ENCODE measurements around the gene UTP18.
"Not testable (repeated sequence)": the region's sequence is repeated elsewhere in the genome, so short reads cannot be mapped to it uniquely, and the experiment has no call there.

Gene UTP18

DNA sequence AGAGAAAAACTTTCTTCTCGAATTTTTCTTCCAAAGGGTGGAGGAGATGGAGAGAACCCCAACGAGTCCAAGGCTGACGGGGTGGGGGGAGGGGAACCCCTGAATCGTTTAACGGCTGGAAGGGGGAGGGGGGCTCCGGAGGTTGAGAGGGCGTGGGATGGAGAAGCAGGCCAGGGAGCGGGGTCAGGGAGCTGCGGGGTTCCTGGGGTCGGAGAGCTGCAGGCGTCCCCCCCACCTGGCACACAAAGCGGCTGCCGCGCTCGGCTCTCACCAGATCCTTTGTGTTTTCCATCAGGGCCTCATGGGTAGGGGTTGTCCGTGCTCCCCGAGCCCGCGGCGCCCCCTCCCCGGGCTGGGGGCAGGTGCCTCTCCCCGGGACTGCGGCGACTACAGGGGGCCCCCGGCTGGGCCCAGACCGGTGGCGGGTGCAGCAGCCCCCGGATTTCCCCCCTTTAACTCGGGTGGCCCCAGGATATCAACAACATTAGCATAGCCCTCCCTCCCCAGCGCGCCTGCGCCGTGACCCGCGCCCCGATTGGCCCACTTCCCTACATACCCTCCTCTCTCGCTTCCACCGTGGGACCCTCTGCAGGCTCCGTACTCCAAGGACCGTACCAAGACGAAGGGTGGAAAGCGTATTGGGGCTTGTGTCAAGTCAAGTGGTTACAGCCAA, 646 bp upstream of the UTP18 start, which contains the start of gene MBTD1:
Gene MBTD1 (minus strand): TSS at position 486 of the 673 bp plus-strand sequence. CDS start 34,888 bp downstream, outside the sequence.
- DNase-seq = peak; percentile 98

DNA sequence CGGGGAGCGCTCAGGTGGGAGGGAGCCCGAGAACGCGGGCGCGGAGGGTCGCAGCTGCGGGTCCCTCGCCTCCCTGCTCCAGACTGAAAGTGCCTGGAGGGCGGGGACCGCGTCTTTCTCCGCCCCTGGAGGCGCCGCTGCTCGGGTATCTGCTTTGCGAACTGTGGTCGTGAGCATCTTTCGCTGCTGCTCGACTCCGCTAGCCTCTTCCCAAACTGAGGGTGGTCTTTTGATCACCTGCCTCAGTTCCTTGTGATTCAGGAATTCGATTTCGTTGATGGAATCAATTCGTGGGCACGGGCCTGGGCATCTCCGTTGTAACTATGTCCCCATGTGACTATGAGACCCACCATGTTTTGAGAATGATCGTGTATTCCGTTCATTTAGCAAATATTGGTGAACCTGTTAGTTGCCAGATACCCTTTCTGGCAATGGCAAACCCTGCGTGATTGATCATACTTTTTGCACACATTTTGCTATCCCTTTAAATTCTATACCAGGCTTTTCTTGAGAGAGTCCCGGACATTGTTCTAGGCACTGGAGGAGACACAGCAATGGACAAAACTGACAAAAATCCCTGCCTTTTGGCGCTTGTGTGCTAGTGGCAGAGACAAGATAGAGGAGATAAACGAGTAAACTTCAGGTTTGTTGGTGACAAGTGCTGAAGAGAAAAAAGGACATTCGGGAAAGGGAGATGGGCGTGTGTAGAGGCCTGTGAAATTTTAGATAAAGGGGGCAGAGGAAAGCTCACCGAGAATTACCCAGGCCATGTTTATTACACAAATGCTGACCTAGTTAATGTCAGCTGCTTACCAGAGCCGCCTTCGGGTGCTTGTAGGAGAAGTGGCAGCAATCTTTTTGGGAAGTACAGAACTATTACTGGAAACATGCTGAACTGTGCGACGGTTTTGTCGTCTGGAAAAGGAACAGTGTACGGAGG, 948 bp downstream of the UTP18 start:
- DNase-seq = no peak

DNA sequence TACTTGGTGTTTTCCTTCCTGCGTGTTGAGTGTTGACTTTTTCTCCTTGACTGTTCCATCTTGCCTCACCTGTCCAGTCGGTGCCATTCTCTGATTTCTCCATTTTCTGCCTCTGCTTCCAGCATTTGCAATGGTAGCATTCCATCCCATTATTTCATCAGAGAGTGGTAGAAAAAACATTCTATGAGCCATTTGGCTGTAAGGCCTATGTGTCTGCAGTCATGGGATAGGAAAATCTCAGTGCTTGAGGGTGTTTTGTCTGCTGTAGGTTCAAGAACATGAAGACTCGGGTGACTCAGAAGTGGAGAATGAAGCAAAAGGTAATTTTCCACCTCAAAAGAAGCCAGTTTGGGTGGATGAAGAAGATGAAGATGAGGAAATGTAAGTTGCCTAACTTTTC, 2.7 kb downstream of the UTP18 start:
- no peak for DNase-seq

DNA sequence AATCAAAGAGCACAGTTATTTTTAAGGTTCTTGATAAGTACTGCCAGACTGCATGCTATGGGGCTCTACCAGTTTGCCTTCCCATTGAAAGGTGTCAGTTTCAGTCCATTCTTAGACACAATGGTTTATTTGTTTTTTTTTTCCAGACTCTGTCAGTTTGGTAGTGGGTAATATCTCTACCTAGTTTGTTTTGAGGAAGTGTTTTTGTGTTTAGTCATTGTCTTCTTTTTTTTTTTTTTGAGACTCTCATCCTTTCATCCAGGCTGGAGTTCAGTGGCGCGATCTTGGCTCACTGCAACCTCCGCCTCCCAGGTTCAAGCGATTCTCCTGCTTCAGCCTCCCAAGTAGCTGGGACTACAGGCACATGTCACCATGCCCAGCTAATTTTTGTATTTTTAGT, 4.1 kb downstream of the UTP18 start:
- not testable (repeated sequence) for DNase-seq

DNA sequence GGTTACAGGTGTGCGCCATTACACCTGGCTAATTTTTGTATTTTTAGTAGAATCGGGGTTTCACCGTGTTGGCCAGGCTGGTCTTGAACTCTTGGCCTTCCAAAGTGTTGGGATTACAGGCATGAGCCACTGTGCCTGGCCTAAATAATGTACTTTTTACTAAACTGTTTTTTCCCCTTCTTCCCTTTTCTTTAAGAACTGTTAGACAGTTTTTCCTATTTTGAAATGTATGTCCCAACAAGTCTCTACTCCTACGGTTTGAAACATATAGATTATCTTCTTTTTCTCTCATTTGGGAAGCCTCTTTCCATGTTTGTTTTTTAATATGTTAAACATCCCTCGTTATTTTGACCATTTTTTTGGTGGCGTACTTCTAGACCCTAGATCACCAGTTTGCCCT, 9.6 kb downstream of the UTP18 start:
- no peak for DNase-seq

DNA sequence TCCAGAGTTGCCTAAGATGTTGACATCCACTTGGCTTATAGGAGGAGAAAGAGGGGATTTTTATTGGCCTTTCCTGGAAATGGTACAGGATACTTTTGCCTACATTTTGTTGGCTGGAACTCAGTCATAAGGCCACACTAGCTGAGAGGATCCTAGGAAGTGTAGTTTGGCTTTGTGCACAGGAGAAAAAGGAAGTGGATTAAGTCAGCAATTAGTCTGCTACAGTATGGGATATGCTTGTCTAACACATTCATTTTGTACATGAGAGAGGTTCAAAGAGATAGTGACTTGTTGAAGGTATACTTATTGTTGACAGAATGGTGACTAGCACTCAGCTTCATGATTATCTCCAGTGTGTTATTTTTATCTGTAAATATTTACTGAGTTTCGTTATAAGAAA, 10.3 kb downstream of the UTP18 start:
- no peak for DNase-seq

DNA sequence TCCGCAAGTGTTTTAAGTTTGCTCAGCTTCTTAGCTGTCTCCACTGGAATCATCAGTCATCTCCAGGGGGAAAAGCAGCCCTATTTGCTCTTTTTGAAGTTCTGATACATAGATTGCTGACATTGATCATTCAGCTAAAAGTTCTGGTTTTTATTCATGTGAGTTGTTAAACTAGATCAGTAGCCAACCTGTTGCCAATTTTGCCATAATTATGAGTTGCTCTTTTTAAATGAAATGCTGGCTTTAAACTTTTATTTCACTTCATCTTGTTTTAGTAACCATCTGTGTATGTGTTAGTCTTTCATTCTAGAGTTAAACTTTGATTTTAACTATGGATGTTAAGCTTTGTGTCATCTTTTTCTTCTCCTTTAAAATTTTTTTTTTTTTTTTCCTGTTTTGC, 12.5 kb downstream of the UTP18 start:
- no peak for DNase-seq

DNA sequence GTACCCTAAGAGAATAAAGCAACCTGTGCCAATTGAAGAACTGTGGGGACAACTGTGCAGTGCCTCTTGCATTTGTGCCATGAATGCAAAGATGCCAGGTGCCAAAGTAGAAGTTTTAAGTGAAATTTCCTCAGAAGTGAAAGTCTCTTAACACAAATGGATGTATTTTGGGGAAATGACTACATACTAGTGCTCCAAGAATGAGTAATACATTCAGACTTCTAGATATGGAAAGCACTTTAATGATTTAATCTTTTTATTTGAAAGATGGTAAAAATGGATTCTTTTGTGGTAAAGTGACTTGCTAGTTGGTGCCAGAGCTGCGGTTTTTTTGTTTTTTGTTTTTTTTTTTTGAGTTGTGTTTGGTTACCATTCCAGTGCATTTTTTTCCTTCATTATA, 15.0 kb downstream of the UTP18 start:
- DNase-seq = peak; percentile 84

DNA sequence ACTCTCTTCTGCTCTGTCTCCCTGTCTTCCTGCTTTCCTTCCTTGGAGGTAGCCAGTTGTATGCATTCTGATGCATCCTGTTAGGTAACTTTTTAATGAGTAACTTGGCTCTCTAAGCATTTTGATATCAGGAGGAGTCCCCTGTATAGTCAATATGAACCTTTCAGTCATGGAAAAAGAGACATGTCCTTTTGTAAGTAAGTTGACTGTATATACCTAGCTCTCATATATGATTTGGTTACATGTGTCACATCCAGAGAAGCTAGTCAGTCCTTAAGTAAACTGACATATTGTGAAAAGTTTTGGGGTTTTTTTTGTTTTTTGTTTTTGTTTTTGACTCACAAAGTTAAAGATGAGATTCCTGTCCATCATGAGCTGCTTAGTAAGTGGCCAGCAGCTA, 18.8 kb downstream of the UTP18 start:
- no peak for DNase-seq

DNA sequence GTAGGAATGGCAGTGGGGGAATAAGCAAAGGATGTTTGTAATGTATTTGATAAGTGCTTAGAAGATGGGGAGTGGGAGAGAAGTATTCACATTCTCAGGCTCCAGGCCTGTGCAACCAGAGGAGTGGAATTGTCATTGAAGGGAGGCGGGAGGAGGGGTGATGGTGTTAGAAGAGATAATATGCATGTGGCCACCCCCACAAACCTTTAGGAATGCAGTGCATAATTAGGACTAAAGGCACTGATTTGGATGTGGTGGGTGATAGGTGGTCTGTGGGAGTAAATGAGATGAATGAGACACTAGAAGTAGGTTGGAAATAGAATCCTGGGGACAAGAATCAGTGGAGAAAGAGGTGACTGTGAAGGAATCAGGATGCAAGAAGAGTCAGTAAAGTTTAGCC, 27.1 kb downstream of the UTP18 start:
- no peak for DNase-seq

DNA sequence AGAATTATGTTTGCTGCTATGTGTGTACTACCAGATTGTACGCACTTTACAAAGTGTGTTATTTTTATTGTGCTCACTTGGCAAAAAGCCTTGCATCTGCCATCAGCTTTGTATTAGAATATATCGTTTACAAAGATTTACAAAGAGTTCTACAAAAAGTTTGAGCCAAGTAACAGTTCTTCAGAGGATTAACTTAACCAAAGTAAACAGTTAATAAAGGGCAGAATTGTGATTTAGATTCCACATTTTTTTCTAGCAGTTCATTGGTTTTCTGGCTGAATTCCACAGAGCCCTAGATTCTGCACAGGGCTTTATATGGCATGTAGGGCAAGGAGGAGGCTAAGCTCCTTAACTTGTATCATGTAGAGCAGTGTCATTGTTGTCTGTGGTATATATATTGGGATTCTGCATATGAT, 29.4 kb downstream of the UTP18 start:
- peak; percentile 36 for DNase-seq

DNA sequence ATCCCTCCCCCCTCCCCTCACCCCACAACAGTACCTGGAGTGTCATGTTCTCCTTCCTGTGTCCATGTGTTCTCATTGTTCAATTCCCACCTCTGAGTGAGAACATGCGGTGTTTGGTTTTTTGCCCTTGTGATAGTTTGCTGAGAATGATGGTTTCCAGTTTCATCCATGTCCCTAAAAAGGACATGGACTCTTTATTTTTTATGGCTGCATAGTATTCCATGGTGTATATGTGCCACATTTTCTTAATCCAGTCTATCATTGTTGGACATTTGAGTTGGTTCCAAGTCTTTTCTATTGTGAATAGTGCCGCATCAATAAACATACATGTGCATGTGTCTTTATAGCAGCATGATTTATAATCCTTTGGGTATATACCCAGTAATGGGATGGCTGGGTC, 34.0 kb downstream of the UTP18 start:
- not testable (repeated sequence) for DNase-seq

DNA sequence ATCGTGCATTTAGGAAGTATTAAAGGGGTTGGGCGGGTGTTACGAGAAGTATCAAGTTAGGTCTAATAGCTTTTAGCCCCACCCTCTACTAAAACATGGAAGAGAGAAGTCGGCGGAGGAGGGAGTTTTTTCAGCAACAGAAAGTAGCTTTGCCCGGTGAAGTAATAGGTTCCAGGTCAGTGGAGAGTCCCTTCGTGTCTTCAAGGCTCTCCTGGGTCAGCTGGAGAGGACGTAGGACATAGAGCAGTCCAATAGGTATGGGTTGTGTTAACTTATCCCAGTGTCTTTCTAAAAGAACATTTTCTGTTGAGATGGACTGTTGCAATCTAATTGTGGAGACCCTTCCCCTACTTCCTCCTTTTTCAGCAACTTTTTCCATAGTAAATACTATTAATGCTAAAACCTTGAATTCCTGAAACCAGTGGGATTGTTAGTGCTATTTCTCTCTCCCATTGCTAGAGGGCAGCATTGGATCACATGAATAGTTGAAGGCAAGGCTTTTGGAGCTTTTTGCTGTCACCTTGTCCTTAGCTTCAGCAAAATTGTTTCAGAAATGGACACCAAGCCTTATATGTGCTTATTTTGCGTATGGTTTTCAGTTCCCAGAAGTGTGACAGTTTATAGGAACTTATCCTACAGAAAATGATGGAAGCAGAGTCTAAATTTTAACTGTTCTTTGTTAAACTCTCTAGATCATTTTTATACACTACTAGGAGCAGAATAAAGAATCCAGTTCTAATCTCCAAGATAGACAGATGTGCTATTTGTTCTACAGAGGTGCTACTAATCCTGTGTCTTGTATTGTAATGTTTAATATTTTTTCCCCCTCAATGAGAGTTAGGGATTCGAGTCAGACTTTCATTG, 38.4 kb downstream of the UTP18 start:
- peak; percentile 38 for DNase-seq

DNA sequence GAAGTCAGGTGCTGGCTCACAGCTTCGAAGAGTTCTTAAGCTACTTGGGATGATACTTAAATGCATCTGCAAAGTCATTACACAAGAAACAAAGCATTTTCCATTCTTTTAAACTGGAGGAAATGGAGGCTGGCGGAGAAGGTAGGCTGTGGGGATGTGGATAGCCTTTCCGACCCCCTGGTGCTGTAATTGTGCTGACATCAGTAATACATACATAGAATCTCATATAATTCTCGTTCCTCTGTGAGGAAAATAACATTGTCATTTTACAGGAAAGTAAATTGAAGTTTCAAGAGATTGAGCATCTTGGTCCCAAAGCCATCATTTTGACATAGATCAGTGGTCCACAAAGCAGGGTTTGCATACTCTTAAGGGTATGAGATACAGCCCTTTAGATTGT, 39.5 kb downstream of the UTP18 start:
- DNase-seq = no peak

DNA sequence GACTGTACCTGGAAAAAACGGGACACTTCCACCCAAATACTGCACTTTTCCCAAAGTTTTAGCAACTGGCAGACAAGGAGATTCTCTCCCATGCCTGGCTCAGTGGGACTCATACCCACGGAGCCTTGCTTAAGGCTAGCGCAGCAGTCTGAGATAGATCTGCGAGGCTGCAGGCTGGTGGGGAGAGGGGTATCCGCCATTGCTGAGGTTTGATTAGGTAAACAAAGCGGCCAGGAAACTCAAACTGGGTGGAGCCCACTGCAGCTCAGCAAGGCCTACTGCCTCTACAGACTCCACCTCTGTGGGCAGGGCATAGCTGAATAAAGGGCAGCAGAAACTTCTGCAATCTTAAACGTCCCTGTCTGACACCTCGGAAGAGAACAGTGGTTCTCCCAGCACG, 44.8 kb downstream of the UTP18 start:
- no peak for DNase-seq

DNA sequence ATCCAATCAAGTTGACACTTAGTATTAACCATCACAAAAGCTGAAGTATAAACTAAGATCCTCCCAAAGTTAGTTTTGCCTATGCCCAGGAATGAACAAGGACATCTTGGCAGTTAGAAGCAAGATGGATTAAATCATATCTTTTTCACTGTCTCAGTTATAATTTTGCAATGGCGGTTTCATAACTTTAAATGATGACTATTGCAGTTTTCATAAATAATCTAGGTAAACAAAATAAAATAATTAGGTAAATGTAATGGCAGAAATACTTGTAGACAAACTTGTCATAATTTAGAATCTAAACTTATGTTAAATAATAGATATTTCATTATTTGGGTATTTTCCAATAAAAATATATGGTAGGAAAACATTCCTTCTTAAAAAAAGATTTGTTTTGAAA, 51.7 kb downstream of the UTP18 start:
- not testable (repeated sequence) for DNase-seq

DNA sequence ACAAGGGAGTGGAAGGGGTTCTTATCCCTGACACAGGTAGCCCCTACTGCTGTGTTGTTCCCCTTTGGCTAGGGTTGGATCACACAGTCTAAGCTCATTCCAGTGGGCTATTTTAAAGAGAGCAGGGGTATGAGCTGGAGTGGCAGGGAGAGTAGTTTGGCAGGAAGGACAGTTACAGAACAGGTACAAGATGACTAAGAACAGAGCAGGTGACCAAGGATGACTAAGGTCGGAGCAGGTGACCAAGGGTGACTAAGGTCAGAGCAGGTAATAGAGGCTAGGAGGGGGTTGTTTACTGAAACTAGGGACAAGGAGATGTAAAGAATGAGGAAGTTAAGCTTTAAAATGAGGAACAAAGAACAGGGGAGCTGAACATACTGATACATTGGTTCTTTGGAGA, 58.8 kb downstream of the UTP18 start:
- DNase-seq = no peak

DNA sequence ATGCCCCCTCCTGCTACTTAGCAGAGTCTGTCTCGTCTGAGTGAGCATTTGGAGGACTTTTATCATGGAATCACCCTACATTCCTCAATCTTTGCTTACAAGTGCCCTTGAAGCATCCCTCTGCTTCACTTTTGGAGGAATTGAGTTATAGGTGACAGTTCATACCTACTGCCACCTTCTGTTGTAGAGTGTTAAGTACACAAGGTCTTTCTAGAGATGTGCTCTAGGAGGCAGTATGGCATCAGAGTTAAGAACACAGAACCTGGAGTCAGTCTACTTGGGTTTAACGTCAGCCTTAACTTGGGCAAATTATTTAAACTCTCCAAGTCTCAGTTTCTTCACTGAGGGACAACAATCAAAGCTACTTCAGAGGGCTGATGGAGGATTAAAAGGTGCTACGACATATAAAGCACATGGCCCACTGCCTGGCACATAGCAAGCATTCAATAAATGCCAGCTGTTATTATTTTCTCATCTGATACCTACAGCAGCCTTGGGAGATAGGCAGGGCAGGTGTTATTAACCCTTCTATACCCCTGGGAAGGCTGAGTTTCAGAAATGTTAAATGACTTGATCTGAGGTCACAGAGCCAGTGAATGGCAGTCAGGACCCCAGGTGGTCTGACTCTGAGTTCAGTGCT, 62.2 kb downstream of the UTP18 start:
- no peak for DNase-seq

DNA sequence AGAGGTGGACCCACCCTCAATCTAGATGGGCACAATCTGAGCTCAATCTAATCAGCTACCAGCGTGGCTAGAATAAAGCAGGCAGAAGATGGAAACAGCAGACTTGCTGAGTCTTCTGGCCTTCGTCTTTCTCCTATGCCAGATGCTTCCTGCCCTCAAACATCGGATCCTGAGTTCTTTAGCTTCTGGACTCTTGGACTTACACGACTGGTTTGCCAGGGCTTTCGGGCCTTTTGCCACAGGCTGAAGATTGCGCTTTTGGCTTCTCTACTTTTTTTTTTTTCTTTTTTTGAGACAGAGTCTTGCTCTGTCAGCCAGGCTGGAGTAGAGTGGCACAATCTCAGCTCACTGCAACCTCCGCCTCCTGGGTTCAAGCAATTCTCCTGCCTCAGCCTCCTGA, 65.1 kb downstream of the UTP18 start:
- no peak for DNase-seq

DNA sequence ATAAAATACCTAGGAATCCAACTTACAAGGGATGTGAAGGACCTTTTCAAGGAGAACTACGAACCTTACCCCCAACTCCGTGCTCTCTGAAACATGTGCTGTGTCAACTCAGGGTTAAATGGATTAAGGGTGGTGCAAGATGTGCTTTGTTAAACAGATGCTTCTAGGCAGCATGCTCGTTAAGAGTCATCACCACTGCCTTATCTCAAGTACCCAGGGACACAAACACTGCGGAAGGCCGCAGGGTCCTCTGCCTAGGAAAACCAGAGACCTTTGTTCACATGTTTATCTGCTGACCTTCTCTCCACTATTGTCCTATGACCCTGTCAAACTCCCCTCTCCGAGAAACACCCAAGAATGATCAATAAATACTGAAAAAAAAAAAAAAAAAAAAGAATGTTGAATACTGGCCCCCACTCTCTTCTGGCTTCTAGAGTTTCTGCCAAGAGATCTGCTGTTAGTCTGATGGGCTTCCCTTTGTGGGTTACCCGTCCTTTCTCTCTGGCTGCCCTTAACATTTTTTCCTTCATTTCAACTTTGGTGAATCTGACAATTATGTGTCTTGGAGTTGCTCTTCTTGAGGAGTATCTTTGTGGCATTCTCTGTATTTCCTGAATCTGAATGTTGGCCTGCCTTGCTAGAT, 70.6 kb downstream of the UTP18 start:
- not testable (repeated sequence) for DNase-seq

DNA sequence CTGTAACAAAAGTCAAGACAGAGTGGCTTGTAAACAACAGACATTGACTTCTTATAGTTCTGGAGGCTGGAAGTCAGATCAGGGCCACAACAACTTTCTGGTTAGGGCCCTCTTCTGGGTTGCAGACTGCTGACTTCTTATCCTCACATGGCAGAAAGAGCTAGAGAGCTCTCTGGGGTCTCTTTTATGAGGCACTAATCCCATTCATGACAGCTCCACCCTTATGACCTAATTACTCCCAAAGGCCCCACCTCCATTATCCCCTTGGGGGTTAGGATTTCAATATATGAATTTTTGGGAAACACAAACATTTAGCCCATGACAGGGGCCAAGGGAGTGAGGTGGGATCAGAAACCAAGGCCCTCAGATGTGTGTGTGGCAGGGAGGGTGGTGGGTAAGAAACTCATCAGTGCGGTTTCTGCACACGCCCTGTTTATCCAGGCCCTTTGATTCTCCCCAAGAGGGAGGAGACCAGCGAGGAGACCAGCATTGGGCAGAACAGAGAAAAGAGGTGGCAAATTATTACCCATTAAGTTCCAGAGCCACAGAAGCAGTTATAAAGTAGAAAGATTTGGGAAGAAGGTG, 74.8 kb downstream of the UTP18 start:
- DNase-seq = no peak

Measured in fibroblast of skin of right quadriceps (primary cell).